Measurements from ENCODE around the gene ZBTB44.

ZBTB44 gene

DNA sequence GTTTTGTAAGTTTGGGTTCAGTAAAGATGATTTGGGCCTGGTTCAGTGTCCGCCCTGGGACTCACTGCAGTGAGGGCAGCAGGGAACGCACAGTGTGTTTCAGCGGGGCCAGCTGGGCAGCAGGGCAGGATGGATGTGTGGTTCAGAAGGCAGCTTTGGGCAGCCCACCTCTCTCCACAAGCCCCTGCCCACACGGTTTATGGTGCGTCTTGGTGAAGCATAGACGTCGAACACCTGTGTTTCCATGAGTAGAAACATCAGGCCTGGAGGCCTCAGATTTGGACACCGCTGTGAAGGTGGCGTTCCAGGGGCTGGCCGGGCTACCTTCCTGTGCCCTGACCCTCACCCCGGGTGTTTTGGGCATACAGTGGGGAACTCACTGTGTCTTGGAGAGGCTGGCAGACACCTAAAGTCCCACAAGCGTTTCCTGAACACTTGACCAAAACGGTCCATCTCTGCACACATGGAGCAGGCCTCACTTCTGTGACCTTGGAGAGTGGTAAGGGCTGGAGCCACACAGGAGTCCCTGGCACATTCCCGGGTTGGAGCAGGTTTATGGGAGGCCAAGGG is 96.1 kb downstream of the ZBTB44 start:
- TF ChIP-seq, protein P1, sequence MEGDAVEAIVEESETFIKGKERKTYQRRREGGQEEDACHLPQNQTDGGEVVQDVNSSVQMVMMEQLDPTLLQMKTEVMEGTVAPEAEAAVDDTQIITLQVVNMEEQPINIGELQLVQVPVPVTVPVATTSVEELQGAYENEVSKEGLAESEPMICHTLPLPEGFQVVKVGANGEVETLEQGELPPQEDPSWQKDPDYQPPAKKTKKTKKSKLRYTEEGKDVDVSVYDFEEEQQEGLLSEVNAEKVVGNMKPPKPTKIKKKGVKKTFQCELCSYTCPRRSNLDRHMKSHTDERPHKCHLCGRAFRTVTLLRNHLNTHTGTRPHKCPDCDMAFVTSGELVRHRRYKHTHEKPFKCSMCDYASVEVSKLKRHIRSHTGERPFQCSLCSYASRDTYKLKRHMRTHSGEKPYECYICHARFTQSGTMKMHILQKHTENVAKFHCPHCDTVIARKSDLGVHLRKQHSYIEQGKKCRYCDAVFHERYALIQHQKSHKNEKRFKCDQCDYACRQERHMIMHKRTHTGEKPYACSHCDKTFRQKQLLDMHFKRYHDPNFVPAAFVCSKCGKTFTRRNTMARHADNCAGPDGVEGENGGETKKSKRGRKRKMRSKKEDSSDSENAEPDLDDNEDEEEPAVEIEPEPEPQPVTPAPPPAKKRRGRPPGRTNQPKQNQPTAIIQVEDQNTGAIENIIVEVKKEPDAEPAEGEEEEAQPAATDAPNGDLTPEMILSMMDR (IDR thresholded peaks at IDR 0.05; ENCODE audit: control extremely low read depth, extremely low read depth, low read depth, missing control alignments) = no peak
- POLR2A ChIA-PET = no interaction called here
- no peak for DNase-seq (ENCODE audit: extremely low spot score)
- CTCF ChIA-PET = interaction anchor here (0.9 kb wide), 1 partner anchor 91 kb away, joined by 3 read pairs; no protein-coding TSS in a partner anchor

DNA sequence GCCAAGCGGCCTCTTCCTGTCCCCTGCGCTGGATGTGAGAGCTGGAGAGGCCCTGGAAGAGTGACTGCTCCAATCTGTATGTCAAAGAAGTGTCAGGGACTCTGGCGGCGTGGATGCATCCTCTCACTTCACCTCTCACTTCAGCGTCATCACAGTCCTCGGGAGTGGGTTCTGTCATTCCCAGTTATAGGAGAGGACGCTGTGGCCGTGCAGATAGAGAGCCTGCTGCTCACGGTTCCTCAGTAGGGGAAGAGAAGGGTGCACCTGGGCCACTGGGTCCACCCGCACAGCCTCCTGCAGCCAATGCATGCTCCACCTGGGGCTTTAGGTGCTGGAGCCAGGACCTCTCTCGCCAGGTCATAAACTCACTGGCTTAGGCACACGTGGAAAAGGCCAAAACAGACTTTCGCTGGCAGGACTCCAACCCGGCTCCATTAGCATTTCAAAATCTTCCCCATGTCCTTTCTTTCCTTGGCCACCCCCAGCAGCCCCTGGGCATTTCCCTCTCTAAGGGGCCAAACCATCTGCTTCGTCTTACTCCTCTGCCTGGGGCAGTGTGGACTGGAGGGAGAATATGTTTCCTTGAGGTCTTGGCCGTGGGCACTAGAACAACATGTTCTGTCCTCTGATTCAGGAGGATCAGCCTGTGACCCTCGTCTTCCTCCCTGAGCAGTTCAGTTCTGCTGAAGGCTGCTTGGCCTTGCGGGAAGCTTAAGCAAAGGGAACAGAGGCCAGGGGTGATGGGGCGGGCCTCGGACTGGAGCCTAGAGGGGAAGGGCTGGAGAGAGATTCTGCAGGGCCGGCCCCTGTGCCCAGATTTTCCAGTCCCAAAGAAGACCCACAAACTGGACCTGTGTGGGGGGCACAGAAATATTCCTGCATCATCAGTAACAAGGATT is 97.3 kb downstream of the ZBTB44 start:
- ChIA-PET POLR2A (no interaction called here), CTCF (interaction anchor here (0.9 to 2.2 kb wide), 3 partner anchors 93 to 645 kb away, joined by 3 to 6 read pairs (median 5); no protein-coding TSS in a partner anchor)
- TF ChIP-seq, protein P1 (IDR thresholded peaks at IDR 0.05; ENCODE audit: control extremely low read depth, extremely low read depth, low read depth, missing control alignments) = no peak
- DNase-seq (ENCODE audit: extremely low spot score) = no peak

DNA sequence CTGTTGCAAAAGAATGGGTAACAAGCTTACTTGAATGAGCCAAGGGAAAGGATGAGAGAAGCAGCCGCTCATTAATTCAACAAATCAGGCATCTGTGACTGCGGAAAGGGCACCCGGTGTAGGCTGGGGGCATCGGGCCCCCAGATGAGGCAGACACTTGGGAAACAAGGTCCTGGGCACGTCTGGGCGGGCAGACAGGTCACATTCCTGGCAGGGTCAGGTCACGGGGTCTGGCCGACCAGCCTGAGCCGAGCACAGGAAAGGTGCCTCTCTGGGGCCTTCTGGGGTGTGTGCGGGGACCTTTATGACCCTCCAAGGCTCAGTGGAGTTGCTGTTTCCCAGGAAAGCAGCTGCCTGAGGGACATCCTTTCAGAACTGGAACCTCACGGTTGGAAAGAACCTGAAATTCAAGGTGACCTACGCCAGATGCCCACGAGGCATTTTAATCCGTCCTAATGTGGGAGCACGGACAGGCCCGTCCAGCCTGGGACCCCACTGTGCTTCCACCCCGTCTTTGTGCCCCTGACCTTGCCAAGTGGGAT is 98.1 kb downstream of the ZBTB44 start:
- ChIA-PET POLR2A (no interaction called here), CTCF (interaction anchor here (1.2 to 2.2 kb wide), 3 partner anchors 12 to 645 kb away, joined by 4 to 6 read pairs (median 5); no protein-coding TSS in a partner anchor)
- DNase-seq (ENCODE audit: extremely low spot score) = no peak
- TF ChIP-seq, protein P1 (IDR thresholded peaks at IDR 0.05; ENCODE audit: control extremely low read depth, extremely low read depth, low read depth, missing control alignments) = no peak

DNA sequence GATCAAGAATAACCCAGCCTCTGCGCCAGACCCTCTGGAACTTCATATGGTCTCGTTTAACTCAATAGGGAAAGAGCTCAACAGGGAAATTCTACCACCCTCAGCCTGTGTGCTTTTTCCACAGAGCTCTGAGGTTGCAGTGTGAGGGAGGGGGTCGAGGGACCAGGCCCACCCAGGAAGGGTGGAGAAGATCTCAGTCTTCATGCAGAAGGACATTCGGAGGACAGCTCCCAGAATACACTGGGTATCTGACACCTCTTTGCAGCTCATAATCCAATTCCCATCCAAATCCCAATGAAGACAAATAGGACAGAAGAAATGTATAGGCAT is 98.5 kb downstream of the ZBTB44 start:
- DNase-seq (ENCODE audit: extremely low spot score) = no peak
- TF ChIP-seq, protein P1 (IDR thresholded peaks at IDR 0.05; ENCODE audit: control extremely low read depth, extremely low read depth, low read depth, missing control alignments) = no peak
- CTCF ChIA-PET = interaction anchor here (0.9 to 2.2 kb wide), 5 partner anchors 8 to 646 kb away, joined by 3 to 6 read pairs (median 4); no protein-coding TSS in a partner anchor
- POLR2A ChIA-PET = no interaction called here

DNA sequence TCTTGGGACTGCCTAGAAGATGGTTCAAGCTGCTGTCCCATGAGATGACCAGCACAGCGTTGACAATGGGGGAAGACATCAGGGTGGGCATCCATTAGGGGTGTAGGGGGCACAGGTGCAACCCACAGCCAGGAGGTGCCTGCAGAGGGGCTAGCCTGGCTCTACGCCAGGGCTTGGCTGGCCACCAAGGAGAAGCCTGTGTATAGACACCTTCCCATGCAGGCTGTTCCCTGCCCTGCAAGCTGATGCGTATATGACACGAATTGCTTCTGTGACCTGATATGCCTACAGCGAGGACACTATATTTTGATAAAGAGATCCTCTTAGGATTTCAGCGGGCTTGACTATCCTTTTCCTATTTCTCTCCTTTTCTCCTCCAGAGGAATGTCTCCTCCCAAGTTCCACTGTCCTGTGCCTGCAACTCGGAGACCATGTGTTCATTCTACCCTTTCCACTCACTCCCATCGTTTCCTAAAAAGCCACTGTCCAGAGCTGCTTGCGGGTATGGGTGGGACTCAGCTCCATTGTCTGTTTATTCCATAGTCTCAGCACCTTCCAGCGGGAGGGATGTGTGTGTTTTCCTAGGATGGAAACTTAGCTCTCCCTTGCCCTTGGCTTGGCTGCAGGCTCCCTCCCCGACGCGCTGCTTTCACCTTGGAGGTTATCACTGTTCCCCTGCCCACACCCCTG is 99.0 kb downstream of the ZBTB44 start:
- no peak for DNase-seq (ENCODE audit: extremely low spot score)
- ChIA-PET POLR2A (no interaction called here), CTCF (interaction anchor here (0.9 to 2.2 kb wide), 5 partner anchors 8 to 646 kb away, joined by 3 to 6 read pairs (median 4); no protein-coding TSS in a partner anchor)
- TF ChIP-seq, protein P1 (IDR thresholded peaks at IDR 0.05; ENCODE audit: control extremely low read depth, extremely low read depth, low read depth, missing control alignments) = no peak
